HuH-7.5 (cell line): Measurements from ENCODE around the gene DDX60.

ENCODE experiments used
- DNase-seq: peaks from one replicate; pipeline ENCODE4 v3.0.0; 2011; ENCODE audit warnings: low spot score

The DDX60 gene

DNA sequence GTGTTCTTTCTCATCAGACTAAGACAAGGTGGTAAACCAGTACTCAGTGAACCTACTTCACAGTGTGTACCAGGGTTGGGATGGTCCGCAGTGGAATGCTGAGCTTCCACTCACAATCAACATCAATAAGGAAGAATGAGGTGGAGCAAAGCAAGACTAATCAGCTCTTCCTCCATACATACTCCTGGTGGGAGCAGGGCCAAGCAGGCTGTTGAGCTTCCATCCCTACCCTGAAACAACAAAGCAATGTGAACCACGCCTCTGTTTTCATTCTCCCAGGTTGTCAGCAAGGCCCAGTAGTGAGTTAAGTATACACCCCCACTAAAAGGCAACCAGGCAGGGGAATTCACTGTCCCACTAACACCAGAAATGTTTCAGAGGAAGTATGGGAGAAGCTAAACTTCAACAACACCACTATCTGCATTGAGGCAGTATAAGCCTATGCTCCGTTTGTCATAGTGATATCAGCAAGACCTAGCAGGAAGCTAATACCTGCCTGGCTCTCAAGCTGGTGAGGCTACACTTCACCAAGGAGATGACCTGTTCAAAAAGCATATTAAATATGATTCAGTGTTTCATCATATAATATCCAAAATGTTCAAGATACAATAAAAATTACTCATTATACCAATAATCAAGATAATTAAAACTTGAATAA is 109.5 kb downstream of the DDX60 start:
- DNase-seq = no peak

GRCh38 chr4:168203233-168203911 is 115.2 kb downstream of the DDX60 start:
- no peak for DNase-seq

GRCh38 chr4:168200685-168201084 is 117.9 kb downstream of the DDX60 start:
- no peak for DNase-seq

DNA sequence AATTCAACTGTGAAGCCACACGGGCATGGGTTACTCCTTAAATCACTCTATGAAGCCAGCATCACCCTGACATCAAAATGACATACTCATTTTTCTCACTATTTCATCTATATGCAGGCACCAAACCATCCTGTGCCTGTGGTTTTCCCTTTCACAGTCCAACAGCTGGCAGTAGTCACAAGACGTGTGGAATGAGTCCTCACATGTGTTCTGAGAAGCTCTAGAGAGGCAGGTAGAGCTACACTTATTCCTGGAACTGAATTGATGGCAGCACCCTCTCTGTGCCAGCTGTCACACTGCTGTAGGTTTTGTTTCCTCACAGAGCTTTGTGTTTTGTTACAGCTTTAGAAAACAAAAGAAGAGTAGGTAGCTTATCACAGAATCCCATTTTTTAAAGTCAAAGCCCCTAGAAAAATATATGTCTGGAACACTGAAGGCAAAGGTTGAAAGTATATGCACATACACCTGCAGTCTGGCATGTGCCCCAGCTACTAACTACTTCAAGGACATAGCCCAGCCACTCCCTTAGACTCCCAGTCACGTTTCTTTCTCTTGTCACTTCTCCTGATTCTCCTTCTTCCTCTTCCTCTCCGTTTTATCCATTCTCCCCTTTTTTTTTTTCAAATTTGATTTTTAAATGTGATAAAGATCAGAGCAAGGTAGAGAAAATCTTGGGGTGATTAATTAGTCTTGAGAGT is 119.1 kb downstream of the DDX60 start:
- DNase-seq = no peak

GRCh38 chr4:168197926-168198325 is 120.6 kb downstream of the DDX60 start:
- DNase-seq = no peak

DNA sequence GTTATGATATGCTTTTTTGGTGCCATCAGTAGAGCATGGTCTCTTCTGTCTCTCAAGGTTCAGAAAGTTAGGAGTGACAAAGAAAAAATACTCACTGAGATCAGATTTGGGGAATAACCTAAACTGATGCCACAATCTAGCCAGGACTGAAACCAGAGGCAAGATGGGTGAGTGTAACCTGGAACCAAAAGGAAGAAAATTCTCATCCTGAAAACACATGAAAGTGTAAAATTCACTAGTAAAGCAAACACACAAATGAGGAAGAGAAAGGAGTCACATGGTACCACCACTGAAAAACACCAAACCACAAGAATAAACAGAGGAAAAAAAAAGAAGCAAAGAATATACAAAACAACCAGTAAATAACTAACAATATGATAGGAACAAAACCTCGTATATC is 129.8 kb downstream of the DDX60 start:
- no peak for DNase-seq

DNA sequence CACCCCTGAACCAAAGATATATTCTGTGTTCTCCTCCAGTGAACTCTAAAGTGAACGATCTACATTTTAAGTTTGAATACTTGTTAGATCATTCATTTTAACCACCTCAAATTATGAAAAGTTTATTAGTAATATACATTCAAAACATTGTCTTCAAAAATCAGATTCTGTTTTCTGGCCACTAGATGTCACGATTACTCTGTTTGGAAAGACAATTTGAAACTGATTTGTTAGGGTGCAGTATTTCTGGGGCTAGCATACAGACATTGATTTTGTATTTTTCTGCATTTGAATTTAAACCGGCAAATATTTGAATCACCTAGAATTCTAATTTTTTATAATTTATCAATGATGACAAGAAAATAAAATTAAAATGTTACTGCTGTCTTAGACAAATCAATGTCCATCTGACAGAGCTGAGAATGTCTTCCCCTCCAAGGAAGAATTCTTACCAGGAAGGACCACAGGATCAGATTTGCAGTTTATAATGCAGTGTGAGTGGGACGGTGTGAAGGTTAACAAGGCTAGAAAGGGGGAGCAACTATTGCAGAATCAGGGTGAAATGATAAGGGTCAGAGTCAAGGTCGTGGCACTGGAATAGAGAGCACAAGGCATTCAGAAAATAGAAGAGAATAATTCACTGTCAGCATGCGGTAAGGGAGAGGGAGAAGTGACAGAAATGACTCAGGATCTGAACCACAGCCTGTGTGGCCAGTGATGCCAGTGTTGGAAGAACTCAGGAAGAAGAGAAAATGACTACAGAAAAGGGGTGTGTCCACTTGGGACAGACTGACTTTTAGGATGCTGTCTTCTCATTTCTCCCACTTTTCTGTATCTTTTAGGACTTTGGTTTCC is 134.6 kb downstream of the DDX60 start:
- peak; percentile 10 for DNase-seq

DNA sequence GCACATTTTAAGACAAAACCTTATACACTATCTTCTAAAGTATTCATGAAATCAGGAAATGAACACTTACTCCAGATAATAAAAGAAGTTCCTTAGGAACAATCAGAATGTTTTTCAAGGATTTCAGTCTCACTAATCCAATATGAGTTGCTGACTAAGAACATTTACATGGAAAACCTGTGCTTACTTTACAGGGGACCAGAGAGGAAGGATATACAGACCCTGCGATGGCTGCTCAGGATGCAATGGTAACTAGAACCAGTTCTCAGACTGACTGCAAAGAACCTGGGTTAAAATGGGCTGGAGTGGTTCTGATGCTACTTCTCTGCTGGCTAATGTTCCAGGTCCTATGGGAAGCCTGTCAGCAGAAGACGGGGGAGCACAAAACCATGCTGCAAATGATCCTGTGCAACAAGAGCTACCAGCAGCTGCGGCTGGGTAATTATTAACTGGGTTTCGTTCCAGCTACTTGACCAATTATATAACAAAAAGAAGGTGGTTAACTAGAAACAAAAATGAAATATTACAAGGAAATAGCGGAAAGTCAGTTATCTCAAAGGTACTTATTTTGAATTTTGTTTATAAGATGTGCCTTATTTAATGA is 140.9 kb downstream of the DDX60 start:
- DNase-seq = peak; percentile 29

GRCh38 chr4:168174308-168174707 is 144.2 kb downstream of the DDX60 start:
- DNase-seq = no peak

GRCh38 chr4:168167714-168168284 is 150.8 kb downstream of the DDX60 start:
- DNase-seq = no peak
